GM12875 (cell line): ENCODE data around the gene GOLGA6L2.

Source experiments
- H3K4me3 ChIP-seq: one replicate; pipeline ENCODE4 v1.5.1; 2011; ENCODE audit warnings: low read depth, low read length, control low read depth
- TF ChIP-seq, protein P1 (sequence below): IDR thresholded peaks from 2 replicates; pipeline ENCODE4 v1.5.1; 2011; ENCODE audit warnings: low read depth, mild to moderate bottlenecking, control low read depth, inconsistent platforms, low read length, moderate library complexity, borderline replicate concordance; ENCODE audit not compliant: insufficient read depth

GOLGA6L2 gene

DNA sequence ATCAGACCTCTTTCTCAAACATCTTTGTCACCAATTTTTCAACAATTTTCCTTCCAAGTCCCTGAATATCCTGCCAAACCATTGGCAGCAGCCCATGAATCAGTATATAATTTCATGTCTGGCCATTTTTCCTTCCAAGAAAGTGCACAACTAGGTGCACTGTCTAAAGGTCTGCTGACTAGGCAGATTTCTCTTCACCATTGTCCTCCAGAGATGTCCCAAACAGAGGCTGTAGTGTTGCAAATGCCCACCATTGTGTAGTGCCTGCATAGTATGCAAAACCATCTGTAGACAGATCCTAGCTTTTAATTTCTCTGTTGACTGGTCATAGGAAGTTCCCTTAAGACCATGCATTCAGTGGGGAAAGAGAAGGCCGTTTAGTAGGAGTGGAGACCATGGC lies 25.0 kb upstream of the GOLGA6L2 start:
- H3K4me3 ChIP-seq = no peak overlapping the region
- TF ChIP-seq, protein P1, sequence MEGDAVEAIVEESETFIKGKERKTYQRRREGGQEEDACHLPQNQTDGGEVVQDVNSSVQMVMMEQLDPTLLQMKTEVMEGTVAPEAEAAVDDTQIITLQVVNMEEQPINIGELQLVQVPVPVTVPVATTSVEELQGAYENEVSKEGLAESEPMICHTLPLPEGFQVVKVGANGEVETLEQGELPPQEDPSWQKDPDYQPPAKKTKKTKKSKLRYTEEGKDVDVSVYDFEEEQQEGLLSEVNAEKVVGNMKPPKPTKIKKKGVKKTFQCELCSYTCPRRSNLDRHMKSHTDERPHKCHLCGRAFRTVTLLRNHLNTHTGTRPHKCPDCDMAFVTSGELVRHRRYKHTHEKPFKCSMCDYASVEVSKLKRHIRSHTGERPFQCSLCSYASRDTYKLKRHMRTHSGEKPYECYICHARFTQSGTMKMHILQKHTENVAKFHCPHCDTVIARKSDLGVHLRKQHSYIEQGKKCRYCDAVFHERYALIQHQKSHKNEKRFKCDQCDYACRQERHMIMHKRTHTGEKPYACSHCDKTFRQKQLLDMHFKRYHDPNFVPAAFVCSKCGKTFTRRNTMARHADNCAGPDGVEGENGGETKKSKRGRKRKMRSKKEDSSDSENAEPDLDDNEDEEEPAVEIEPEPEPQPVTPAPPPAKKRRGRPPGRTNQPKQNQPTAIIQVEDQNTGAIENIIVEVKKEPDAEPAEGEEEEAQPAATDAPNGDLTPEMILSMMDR = no peak

DNA sequence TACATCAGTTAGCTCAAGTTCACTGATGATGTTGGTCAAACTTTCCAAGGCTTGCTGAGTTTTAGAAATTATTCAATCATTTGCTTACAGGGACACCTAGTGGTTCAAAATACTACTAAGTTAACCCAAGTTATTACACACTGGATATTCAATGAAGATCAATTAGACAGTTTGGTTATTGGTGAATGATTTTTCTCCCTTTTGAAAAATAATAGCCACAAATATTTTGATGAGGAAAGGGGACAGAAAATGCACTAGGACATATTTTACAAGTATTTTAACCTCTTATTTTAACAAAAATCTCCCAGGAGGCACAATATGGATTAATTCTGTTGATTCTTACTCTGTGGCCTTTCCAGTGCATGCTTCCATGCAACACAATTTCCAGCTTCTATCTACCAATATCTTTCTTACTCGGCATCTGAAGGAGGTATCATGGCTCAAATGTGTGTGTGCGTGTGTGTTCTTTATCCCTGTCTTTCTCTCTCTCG lies 20.1 kb upstream of the GOLGA6L2 start:
- TF ChIP-seq, protein P1 = no peak
- H3K4me3 ChIP-seq = no peak overlapping the region

DNA sequence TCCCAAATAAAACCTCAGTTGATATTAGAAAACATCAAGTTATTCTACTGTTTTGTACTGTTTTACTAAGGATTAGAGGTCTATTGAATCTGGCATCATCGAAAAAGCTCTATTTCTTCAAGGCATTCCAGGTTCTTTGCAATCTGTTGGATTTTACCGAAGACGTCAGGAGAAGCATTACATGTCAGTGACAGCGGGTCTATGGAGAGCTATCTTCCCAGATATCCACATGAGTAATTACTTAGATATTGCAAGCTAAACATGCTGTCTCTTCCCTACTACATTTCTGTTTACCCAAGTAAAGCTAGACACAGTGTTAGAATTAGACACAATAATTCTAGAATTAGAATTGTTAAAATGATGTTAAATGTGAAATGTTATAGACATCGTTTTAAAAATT lies 10.8 kb upstream of the GOLGA6L2 start:
- TF ChIP-seq, protein P1 = no peak
- no peak overlapping the region for H3K4me3 ChIP-seq

DNA sequence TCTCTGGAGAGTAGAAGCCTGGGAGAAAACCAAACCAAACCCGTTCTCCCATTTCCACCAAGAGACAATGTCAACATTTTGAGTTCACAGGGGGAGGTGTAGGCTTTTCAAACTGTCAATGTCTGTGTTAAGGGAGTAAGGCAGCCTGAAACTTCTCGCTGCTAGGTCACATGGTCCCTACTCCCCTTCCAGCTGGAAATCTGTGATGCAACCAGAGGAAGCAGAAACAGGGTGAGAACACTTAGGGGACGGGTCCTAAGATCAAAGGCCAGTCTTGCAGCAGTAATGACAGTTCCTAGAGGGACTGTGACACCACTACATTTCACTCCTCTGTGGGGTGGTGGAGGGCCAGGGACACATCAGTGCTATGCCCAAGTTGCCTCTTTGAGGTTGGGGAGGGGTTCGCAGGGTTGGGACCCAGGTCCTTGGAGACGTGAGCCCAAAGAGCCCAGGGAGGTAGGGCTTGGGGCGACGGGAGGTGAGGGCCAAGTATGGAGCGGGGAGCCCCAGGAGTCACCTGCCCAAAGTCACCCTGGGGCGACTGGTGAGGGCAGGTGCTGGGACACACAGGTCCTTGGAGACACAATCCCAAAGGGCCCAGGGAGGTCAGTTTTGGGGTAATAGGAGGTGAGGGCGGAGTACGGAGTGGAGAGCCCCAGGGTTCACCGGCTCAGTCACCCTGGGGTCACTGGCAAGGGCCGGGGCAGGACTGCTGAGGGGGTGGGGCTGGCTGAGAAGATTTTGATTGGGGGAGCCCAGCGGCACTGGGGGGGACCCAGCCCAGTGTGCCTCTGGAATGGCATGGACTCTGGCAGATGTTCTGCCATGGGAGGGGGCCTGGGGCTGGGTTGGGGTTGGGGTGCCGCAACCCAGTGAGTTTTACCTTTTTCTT lies 582 bp downstream of the GOLGA6L2 start:
- H3K4me3 ChIP-seq = no peak overlapping the region
- TF ChIP-seq, protein P1 = no peak

DNA sequence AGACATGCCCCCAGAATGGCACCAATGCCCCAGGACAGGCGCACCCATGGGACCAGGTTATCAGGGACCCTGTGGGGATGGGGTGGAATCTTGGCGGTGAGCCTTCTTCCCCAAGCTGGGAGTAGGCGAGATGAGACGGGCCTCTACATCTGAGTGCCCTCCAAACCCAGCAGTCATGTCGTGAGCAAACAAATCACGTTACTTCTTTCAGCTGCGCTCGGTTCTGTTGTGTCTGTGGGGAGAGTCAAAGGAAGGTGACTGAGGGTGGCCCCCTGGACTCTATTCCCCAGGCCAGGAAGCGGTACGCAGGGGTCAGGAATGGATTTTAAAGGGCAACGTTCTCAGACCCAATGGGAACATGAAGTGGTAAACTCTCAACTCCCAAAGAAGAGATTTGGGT lies 2.8 kb downstream of the GOLGA6L2 start:
- TF ChIP-seq, protein P1 = no peak
- no peak overlapping the region for H3K4me3 ChIP-seq

DNA sequence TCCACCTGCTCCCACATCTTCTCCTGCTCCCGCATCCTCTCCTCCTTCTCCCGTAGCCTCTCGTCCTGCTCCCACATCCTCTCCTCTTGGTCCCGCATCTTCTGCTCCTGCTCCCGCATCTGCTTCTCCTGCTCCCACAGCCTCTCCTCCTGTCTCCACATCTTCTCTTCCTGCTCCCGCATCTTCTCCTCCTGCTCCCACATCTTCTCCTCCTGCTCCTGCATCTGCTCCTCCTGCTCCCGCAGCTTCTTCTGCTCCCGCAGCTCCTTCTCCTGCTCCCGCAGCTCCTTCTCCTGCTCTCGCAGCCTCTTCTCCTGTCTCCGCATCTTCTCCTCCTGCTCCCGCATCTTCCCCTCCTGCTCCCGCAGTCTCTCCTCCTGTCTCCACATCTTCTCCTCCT lies 5.8 kb downstream of the GOLGA6L2 start:
- no peak overlapping the region for H3K4me3 ChIP-seq
- TF ChIP-seq, protein P1 = no peak

DNA sequence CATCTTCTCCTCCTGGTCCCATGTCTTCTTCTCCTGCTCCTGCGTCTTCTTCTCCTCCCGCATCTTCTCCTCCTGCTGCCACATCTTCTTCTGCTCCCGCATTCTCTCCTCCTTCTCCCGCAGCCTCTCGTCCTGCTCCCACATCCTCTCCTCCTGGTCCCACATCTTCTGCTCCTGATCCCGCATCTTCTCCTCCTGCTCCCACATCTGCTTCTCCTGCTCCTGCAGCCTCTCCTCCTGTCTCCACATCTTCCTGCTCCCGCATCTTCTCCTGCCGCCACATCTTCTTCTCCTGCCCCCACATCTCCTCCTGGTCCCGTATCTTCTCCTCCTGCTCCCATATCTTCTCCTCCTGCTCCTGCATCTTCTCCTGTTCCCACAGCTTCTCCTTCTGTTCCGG lies 6.4 kb downstream of the GOLGA6L2 start:
- TF ChIP-seq, protein P1 = no peak
- H3K4me3 ChIP-seq = no peak overlapping the region
